ENCODE measurements around the gene ACO2. TPM values are rescaled to one million over a fixed set of nuclear protein-coding genes. Genes with fewer than 3 reads are reported as not detected.

The ACO2 gene
- total and polyA plus RNA-seq, 12 donors: 35.5 to 212 (median 134) TPM

DNA sequence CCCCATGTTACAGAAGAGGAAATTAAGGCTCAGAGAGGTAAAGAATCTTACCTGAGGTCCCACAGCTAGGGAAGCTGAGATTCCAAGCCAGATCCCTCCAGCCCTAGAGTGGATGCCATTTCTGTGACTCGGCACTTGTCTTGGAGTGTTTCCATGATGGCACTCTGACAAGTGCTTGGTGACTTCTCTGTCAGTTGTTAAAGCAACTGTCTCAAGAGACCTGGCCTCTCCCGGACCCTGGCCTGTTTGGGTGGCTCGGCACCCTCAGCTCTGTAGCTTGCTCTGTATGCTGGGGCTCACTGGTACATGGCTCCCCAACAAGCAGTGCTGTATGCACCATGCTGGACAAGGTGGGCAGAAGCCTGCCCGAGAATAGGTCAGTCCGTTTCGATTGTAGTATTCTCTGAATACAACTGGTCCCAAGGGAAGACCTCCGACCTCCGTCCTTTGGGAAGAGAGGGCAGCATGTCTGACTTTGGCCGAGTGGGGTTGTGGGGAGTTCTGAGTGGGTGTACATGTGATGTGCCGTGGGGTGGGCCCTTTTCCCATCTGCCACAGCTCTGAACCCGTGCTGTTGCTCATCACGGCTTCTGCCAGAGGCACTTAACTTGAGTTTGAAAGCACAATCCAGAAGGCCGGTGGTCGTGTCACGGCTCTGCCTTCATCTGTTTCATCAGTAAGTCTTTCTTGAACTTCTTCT lies 12.4 kb downstream of the ACO2 start:
- Histone ChIP-seq H3K27me3 (no peaks in the 10 kb centered on the region), H3K4me3 (no peak overlapping the region), H3K36me3 (replicated peaks in 1 of 2) (peaks cover 0 to 5% of the 10 kb centered on the region in 2 donors), H3K4me1 (replicated peaks in 1 of 2) (peaks cover 28 to 39% of the 10 kb centered on the region in 2 donors), H3K9me3 (replicated peaks in 1 of 3) (no peaks in the 10 kb centered on the region), H3K27ac (peak overlapping the region in 4 of 5 donors; percentile 11 to 91 (median 74))
- WGBS, 4 donors: 68 to 80% (median 74%) methylated on average over 11 to 15 of the region's 15 CpGs
- intact Hi-C loops (cut with DNase I): no loop called here
- peak; percentile 72 to 87 (median 80) for DNase-seq
- TF ChIP-seq, protein P1, sequence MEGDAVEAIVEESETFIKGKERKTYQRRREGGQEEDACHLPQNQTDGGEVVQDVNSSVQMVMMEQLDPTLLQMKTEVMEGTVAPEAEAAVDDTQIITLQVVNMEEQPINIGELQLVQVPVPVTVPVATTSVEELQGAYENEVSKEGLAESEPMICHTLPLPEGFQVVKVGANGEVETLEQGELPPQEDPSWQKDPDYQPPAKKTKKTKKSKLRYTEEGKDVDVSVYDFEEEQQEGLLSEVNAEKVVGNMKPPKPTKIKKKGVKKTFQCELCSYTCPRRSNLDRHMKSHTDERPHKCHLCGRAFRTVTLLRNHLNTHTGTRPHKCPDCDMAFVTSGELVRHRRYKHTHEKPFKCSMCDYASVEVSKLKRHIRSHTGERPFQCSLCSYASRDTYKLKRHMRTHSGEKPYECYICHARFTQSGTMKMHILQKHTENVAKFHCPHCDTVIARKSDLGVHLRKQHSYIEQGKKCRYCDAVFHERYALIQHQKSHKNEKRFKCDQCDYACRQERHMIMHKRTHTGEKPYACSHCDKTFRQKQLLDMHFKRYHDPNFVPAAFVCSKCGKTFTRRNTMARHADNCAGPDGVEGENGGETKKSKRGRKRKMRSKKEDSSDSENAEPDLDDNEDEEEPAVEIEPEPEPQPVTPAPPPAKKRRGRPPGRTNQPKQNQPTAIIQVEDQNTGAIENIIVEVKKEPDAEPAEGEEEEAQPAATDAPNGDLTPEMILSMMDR (IDR thresholded peaks at IDR 0.05): no peak
- TF ChIP-seq POLR2A (IDR thresholded peaks at IDR 0.05): no peak

GRCh38 chr22:41481925-41482318 lies 13.0 kb downstream of the ACO2 start:
- intact Hi-C loops (cut with DNase I): no loop called here
- H3K36me3 ChIP-seq (replicated peaks in 1 of 2): peaks cover 0 to 5% of the 10 kb centered on the region in 2 donors
- no peaks in the 10 kb centered on the region for H3K27me3 ChIP-seq
- H3K4me3 ChIP-seq: no peak overlapping the region
- peaks cover 28 to 42% of the 10 kb centered on the region in 2 donors for H3K4me1 ChIP-seq (replicated peaks in 1 of 2)
- TF ChIP-seq POLR2A (IDR thresholded peaks at IDR 0.05): no peak
- TF ChIP-seq, protein P1 (IDR thresholded peaks at IDR 0.05): no peak
- no peaks in the 10 kb centered on the region for H3K9me3 ChIP-seq (replicated peaks in 1 of 3)
- DNase-seq: no peak
- 61 to 76% (median 68%) methylated on average over 4 to 5 of the region's 5 CpGs for WGBS, 4 donors
- peak overlapping the region in 2 of 5 donors; percentile 86 to 91 for H3K27ac ChIP-seq

DNA sequence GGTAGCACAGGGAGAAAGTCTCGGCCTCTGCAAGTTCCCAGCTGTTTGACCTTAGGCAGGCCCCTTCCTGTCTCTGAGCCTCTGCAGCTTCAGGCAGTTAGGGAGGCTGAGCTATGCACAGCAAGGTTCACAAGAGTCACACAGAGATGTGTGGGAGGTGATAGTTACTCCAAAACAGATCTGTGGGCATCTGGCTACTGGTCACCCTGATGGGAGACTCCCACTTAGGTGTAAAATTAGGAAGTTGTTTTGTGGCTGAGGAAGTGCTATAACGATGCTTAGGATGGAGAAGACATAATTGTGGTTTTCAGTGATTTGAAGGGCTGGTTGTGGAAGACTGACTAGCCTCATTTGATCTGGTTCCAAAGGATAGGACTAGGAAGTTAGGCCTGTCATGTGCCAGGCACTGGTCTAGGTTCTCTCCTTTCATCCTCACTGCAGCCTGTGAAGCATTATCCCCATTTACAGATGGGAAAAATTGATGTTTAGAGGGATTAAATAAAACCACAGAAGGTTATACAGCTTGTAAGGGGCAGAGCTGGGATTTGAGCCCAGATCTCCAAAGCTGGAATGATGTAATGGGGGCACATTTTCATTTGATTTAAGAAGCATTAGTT lies 13.5 kb downstream of the ACO2 start:
- H3K4me3 ChIP-seq: no peak overlapping the region
- H3K36me3 ChIP-seq (replicated peaks in 1 of 2): peaks cover 0 to 5% of the 10 kb centered on the region in 2 donors
- DNase-seq: no peak
- no peaks in the 10 kb centered on the region for H3K9me3 ChIP-seq (replicated peaks in 1 of 3)
- H3K27me3 ChIP-seq: no peaks in the 10 kb centered on the region
- TF ChIP-seq POLR2A (IDR thresholded peaks at IDR 0.05): no peak
- TF ChIP-seq, protein P1 (IDR thresholded peaks at IDR 0.05): no peak
- peaks cover 28 to 47% of the 10 kb centered on the region in 2 donors for H3K4me1 ChIP-seq (replicated peaks in 1 of 2)
- intact Hi-C loops (cut with DNase I): no loop called here
- WGBS, 4 donors: 42 to 91% (median 51%) methylated on average over 1 to 2 of the region's 2 CpGs
- peak overlapping the region in 4 of 5 donors; percentile 0 to 91 (median 46) for H3K27ac ChIP-seq

DNA sequence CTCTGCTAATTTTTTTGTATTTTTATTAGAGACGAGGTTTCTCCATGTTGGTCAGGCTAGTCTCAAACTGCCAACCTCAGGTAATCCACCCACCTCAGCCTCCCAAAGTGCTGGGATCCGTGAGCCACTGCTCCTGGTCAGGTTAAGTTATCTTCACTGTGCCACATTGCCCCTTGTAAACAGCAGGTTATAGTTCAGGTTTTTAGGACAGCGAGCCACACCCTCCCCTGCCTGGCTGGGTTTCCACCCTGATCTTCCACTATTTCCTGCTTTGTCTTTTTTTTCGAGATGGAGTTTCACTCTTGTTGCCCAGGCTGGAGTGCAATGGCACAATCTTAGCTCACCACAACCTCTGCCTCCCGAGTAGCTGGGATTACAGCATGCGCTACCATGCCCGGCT lies 16.1 kb downstream of the ACO2 start:
- TF ChIP-seq POLR2A (IDR thresholded peaks at IDR 0.05): no peak
- TF ChIP-seq, protein P1 (IDR thresholded peaks at IDR 0.05): no peak
- no peaks in the 10 kb centered on the region for H3K36me3 ChIP-seq (replicated peaks in 1 of 2)

More for the DNA sequence above, 16.1 kb downstream of the ACO2 start:
- no peaks in the 10 kb centered on the region for H3K9me3 ChIP-seq (replicated peaks in 1 of 3)
- 78 to 87% (median 81%) methylated on average over 7 of the region's 7 CpGs for WGBS, 4 donors
- no peaks in the 10 kb centered on the region for H3K27me3 ChIP-seq
- no peak overlapping the region for H3K4me3 ChIP-seq
- intact Hi-C loops (cut with DNase I): no loop called here
- no peak for DNase-seq
- no peak overlapping the region for H3K27ac ChIP-seq
- H3K4me1 ChIP-seq (replicated peaks in 1 of 2): peaks cover 13 to 58% of the 10 kb centered on the region in 2 donors
